Measurements from ENCODE around the gene SRSF4.

SRSF4 gene

GRCh38 chr1:29200906-29201594, 19.4 kb upstream of the SRSF4 start:
- DNase-seq (ENCODE audit: low spot score) = no peak

- no peak for DNase-seq (ENCODE audit: low spot score)
Observed at GRCh38 chr1:29197993-29198392, 16.3 kb upstream of the SRSF4 start.

- peak; percentile 63 for DNase-seq (ENCODE audit: low spot score)
Observed at GRCh38 chr1:29197590-29197924, 15.9 kb upstream of the SRSF4 start.

GRCh38 chr1:29196863-29197589, 15.3 kb upstream of the SRSF4 start:
- DNase-seq (ENCODE audit: low spot score) = no peak

GRCh38 chr1:29195881-29196291, 14.2 kb upstream of the SRSF4 start:
- no peak for DNase-seq (ENCODE audit: low spot score)

- no peak for DNase-seq (ENCODE audit: low spot score)
Observed at GRCh38 chr1:29193879-29194455, 12.3 kb upstream of the SRSF4 start.

- no peak for DNase-seq (ENCODE audit: low spot score)
Observed at GRCh38 chr1:29190718-29191117, 9.0 kb upstream of the SRSF4 start.

- no peak for DNase-seq (ENCODE audit: low spot score)
Observed at GRCh38 chr1:29186707-29187106, 5.0 kb upstream of the SRSF4 start.

GRCh38 chr1:29186252-29186651, 4.6 kb upstream of the SRSF4 start:
- no peak for DNase-seq (ENCODE audit: low spot score)

- no peak for DNase-seq (ENCODE audit: low spot score)
Observed at GRCh38 chr1:29183287-29183686, 1.6 kb upstream of the SRSF4 start.

- no peak for DNase-seq (ENCODE audit: low spot score)
Observed at GRCh38 chr1:29180497-29181412, 945 bp downstream of the SRSF4 start.

GRCh38 chr1:29179641-29180184, 2.0 kb downstream of the SRSF4 start:
- DNase-seq (ENCODE audit: low spot score) = no peak

GRCh38 chr1:29177022-29177705, 4.5 kb downstream of the SRSF4 start:
- no peak for DNase-seq (ENCODE audit: low spot score)

GRCh38 chr1:29176576-29176975, 5.1 kb downstream of the SRSF4 start:
- no peak for DNase-seq (ENCODE audit: low spot score)

GRCh38 chr1:29172415-29172939, 9.2 kb downstream of the SRSF4 start:
- no peak for DNase-seq (ENCODE audit: low spot score)

- no peak for DNase-seq (ENCODE audit: low spot score)
Observed at GRCh38 chr1:29171521-29171920, 10.2 kb downstream of the SRSF4 start.

- no peak for DNase-seq (ENCODE audit: low spot score)
Observed at GRCh38 chr1:29171089-29171488, 10.6 kb downstream of the SRSF4 start.

- DNase-seq (ENCODE audit: low spot score) = no peak
Observed at GRCh38 chr1:29169976-29170375, 11.7 kb downstream of the SRSF4 start.

GRCh38 chr1:29167904-29168303, 13.8 kb downstream of the SRSF4 start:
- no peak for DNase-seq (ENCODE audit: low spot score)

GRCh38 chr1:29166291-29166878, 15.3 kb downstream of the SRSF4 start:
- no peak for DNase-seq (ENCODE audit: low spot score)

GRCh38 chr1:29164588-29164987, 17.1 kb downstream of the SRSF4 start:
- no peak for DNase-seq (ENCODE audit: low spot score)
